ENCODE data around the gene NDUFA9. TPM values are rescaled to one million over a fixed set of nuclear protein-coding genes. Genes with fewer than 3 reads are reported as not detected.
A peak's percentile ranks its signal among the peaks of the same experiment; 100 is the strongest.

Gene NDUFA9
- total RNA-seq, 1 experiment from 2014 or later: 97.8 TPM

DNA sequence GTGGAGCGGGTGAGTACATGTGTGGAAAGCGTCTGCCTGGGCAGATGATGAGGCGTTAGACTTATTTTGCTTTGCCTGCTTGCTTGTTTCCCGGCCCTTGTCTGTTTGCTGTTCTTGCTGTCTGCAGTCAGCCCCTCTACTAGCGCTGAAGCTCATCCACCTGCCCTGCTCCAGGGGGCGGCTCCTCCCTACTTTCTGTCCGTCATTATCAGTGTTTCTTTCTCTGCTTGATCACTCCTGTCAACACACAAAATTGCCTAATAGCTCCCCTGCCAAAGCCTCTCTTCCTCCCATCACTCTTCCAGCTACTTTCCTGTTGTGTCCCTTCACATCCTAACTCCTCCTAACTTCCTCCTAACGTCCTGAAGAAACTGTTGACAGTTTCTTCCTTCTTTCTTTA lies 36.4 kb downstream of the NDUFA9 start:
- CTCF ChIA-PET: interaction anchor here (1.0 kb wide), 1 partner anchor 9 kb away, joined by 3 read pairs; no protein-coding TSS in a partner anchor
- peaks cover 4% of the 10 kb centered on the region; the same call in 1 of the 2 replicates for H3K9me3 Mint-ChIP-seq
- no peak overlapping the region for H3K4me3 Mint-ChIP-seq
- TF ChIP-seq ZNF138 (CRISPR knock-in tag; conservative IDR thresholded peaks at IDR 0.05) (no peak), ETV6 (CRISPR knock-in tag; IDR thresholded peaks at IDR 0.05) (no peak), PREB (CRISPR knock-in tag; IDR thresholded peaks at IDR 0.05; ENCODE audit: borderline replicate concordance) (no peak), SMAD3 (CRISPR knock-in tag; IDR thresholded peaks at IDR 0.05; ENCODE audit: borderline replicate concordance) (no peak), FOXJ3 (CRISPR knock-in tag; IDR thresholded peaks at IDR 0.05; ENCODE audit: borderline replicate concordance) (no peak), PRDM15 (CRISPR knock-in tag; IDR thresholded peaks at IDR 0.05) (no peak), MLX (CRISPR knock-in tag; IDR thresholded peaks at IDR 0.05) (no peak), E2F1 (CRISPR knock-in tag; IDR thresholded peaks at IDR 0.05) (no peak), IRF1 (CRISPR knock-in tag; IDR thresholded peaks at IDR 0.05) (no peak), OVOL2 (CRISPR knock-in tag; IDR thresholded peaks at IDR 0.05; ENCODE audit: borderline replicate concordance) (no peak), ZNF512 (CRISPR knock-in tag; IDR thresholded peaks at IDR 0.05; ENCODE audit: borderline replicate concordance) (no peak), CTCF (IDR thresholded peaks at IDR 0.05) (no peak), RELA (CRISPR knock-in tag; IDR thresholded peaks at IDR 0.05; ENCODE audit: borderline replicate concordance) (no peak), ZNF317 (CRISPR knock-in tag; IDR thresholded peaks at IDR 0.05; ENCODE audit: borderline replicate concordance, low read depth) (no peak), ZNF423 (CRISPR knock-in tag; IDR thresholded peaks at IDR 0.05) (no peak), ESRRA (CRISPR knock-in tag; IDR thresholded peaks at IDR 0.05; ENCODE audit: borderline replicate concordance) (no peak), NFE2L1 (CRISPR knock-in tag; IDR thresholded peaks at IDR 0.05) (no peak)
- TF ChIP-seq, protein P1, sequence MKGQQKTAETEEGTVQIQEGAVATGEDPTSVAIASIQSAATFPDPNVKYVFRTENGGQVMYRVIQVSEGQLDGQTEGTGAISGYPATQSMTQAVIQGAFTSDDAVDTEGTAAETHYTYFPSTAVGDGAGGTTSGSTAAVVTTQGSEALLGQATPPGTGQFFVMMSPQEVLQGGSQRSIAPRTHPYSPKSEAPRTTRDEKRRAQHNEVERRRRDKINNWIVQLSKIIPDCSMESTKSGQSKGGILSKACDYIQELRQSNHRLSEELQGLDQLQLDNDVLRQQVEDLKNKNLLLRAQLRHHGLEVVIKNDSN (CRISPR knock-in tag; IDR thresholded peaks at IDR 0.05): no peak
- TF ChIP-seq, protein P2, sequence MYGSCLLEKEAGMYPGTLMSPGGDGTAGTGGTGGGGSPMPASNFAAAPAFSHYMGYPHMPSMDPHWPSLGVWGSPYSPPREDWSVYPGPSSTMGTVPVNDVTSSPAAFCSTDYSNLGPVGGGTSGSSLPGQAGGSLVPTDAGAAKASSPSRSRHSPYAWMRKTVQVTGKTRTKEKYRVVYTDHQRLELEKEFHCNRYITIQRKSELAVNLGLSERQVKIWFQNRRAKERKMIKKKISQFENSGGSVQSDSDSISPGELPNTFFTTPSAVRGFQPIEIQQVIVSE (CRISPR knock-in tag; IDR thresholded peaks at IDR 0.05; ENCODE audit: borderline replicate concordance): no peak
- ATAC-seq: peak; percentile 34; the same call in 1 of the 2 replicates
- no peak for DNase-seq (ENCODE audit: low spot score)
- H3K27me3 Mint-ChIP-seq (ENCODE audit: low read depth): no peaks in the 10 kb centered on the region
- H3K4me1 Mint-ChIP-seq: no peaks in the 10 kb centered on the region
- H3K36me3 Mint-ChIP-seq: peaks cover 60% of the 10 kb centered on the region
- H3K27ac Mint-ChIP-seq: no peak overlapping the region
- POLR2A ChIA-PET: no interaction called here

Data from WTC11 (cell line).